Panc1 (cell line): ENCODE data around the gene USP40.

Source experiments
- POLR2AphosphoS5 ChIP-seq: IDR thresholded peaks from 2 replicates; pipeline ENCODE4 v1.6.1; 2012; ENCODE audit warnings: mild to moderate bottlenecking, low read depth, low read length, moderate library complexity
- TCF7L2 ChIP-seq: IDR thresholded peaks from 2 replicates; pipeline ENCODE4 v1.6.1; 2011; ENCODE audit warnings: mild to moderate bottlenecking, low read depth, low read length, inconsistent platforms
- TF ChIP-seq, protein P1 (sequence below): fragments of 450-650 bp; IDR thresholded peaks from 2 replicates; pipeline ENCODE4 v1.5.1; 2017; ENCODE audit warnings: mild to moderate bottlenecking

DNA sequence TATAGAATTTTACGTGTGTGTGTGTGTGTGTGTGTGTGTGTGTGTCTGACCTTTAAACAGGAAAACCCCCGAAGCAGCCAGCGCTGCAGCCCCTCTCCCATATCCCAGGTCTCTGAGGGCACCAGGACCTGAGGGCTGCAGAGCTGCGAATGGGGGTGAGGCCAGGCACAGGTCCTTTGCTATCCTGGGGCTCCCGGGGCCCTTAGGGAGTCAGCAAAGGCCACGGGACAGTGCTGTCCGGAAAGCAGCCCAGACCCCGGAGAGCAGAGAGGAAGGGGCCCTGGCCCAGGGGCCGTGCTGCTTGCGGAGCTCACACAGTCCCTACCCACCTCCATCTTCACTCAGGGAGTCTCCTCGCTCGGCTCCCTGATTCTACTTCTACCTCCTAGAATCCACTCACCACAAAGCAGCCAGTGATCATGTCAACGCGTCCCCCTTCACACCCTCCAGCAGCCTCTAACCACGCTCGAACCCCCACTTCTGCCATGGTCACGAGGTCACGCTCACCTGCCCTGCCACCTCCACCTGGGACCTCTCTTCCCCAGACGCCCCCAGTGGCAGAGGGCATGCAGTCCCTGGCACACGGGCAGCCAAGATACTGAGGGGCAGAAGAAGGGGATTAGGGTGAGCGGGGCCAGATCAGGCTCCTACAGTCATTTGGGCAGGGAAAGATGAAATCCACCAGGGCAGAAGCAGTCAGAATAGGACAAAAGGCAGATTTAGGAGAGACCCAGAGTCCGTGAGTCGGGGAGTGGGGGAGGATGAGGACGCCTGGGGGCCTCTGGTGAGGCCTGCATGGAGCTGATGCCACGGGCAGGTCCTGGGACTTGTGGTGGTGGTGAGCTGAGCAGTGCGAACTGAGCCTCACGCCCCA lies 86.7 kb downstream of the USP40 start:
- TF ChIP-seq, protein P1, sequence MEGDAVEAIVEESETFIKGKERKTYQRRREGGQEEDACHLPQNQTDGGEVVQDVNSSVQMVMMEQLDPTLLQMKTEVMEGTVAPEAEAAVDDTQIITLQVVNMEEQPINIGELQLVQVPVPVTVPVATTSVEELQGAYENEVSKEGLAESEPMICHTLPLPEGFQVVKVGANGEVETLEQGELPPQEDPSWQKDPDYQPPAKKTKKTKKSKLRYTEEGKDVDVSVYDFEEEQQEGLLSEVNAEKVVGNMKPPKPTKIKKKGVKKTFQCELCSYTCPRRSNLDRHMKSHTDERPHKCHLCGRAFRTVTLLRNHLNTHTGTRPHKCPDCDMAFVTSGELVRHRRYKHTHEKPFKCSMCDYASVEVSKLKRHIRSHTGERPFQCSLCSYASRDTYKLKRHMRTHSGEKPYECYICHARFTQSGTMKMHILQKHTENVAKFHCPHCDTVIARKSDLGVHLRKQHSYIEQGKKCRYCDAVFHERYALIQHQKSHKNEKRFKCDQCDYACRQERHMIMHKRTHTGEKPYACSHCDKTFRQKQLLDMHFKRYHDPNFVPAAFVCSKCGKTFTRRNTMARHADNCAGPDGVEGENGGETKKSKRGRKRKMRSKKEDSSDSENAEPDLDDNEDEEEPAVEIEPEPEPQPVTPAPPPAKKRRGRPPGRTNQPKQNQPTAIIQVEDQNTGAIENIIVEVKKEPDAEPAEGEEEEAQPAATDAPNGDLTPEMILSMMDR, result no peak
- TF ChIP-seq TCF7L2 (no peak), POLR2AphosphoS5 (no peak)
